K562 (cell line): ENCODE data around the gene PRDX2. TPM values are rescaled to one million over a fixed set of nuclear protein-coding genes. Genes with fewer than 3 reads are reported as not detected.
A peak's percentile ranks its signal among the peaks of the same experiment; 100 is the strongest.

Source experiments
- BRD4 ChIP-seq: fragments of 200-600 bp; sonication (generic); IDR thresholded peaks from 2 replicates; pipeline ENCODE4 v1.6.1; 2017; ENCODE audit warnings: inconsistent platforms
- CC2D1A ChIP-seq: fragments of 450-650 bp; IDR thresholded peaks from 2 replicates; pipeline ENCODE4 v1.6.1; 2017; ENCODE audit warnings: mild to moderate bottlenecking
- CUX1 ChIP-seq: fragments of 200-800 bp; sonication (Bioruptor generic); IDR thresholded peaks from 2 replicates; pipeline ENCODE4 v1.6.1; 2016; ENCODE audit warnings: missing genetic modification characterization, missing compliant biosample characterization
- ETV6 ChIP-seq, 3 experiments: fragments of 150-350 bp in 1 of 3; sonication (generic) in 1 of 3; formaldehyde crosslinking in 1 of 3; IDR thresholded peaks; 2 replicates each; pipeline versions ENCODE4 v1.6.1 to v1.8.0; 2014 to 2022; ENCODE audit warnings: borderline replicate concordance in 2 of 3, low read depth in 2 of 3, antibody characterized with exemption in 1 of 3, low read length in 1 of 3, mild to moderate bottlenecking in 1 of 3, missing genetic modification reagents in 1 of 3
- JUNB ChIP-seq: fragments of 450-650 bp; formaldehyde crosslinking; conservative IDR thresholded peaks from 2 replicates; pipeline ENCODE4 v1.4.0; 2020; ENCODE audit warnings: mild to moderate bottlenecking
- MITF ChIP-seq: IDR thresholded peaks from 2 replicates; pipeline ENCODE4 v1.6.1; 2014; ENCODE audit warnings: antibody characterized with exemption
- MLX ChIP-seq, 2 experiments: fragments of 450-650 bp in 1 of 2; sonication (generic) in 1 of 2; formaldehyde crosslinking; conservative IDR thresholded peaks; 2 replicates each; pipeline versions ENCODE4 v1.4.0 to v1.8.1; 2020 to 2022; ENCODE audit warnings: mild to moderate bottlenecking in 1 of 2, missing genetic modification reagents in 1 of 2
- RFX5 ChIP-seq: IDR thresholded peaks from 2 replicates; pipeline ENCODE4 v1.6.1; 2011; ENCODE audit warnings: low read depth, mild to moderate bottlenecking, improper control_type of control experiment, low read length
- SMARCA4 ChIP-seq: fragments of 450-650 bp; IDR thresholded peaks from 2 replicates; pipeline ENCODE4 v1.6.1; 2016
- THRAP3 ChIP-seq: fragments of 450-650 bp; IDR thresholded peaks from 2 replicates; pipeline ENCODE4 v1.6.1; 2016; ENCODE audit warnings: mild to moderate bottlenecking, inconsistent platforms, borderline replicate concordance
- ZBED1 ChIP-seq: IDR thresholded peaks from 2 replicates; pipeline ENCODE4 v1.6.1; 2014
- ZFX ChIP-seq: sonication (generic); formaldehyde crosslinking; IDR thresholded peaks from 2 replicates; pipeline ENCODE4 v1.8.0; 2022; ENCODE audit warnings: mild to moderate bottlenecking, missing genetic modification reagents, moderate library complexity
- polyA plus RNA-seq, 8 experiments: library from polyadenylated mRNA; depleted of rRNA in 4 of 8; stranded (reverse) in 5 of 8; unstranded in 3 of 8; fragments of >200 nt; fragmentation: Nextera tagmentation in 2 of 8; fragmentation: Illumina TruSeq in 1 of 8; extraction: Ambion mirVana in 2 of 8; extraction: Trizol in 1 of 8; gene quantifications; 2 replicates each; pipeline versions ENCODE4 v1.2.1 to v1.2.3, GENCODE V29; 2011 to 2014; ENCODE audit warnings: inconsistent platforms in 1 of 8, missing spikeins in 1 of 8
- total RNA-seq, 7 experiments: library from RNA; depleted of rRNA in 6 of 7; stranded (reverse); fragments of >200 nt in 6 of 7; fragmentation: Illumina TruSeq in 2 of 7; extraction: Trizol in 2 of 7; gene quantifications; 2 replicates each; pipeline versions ENCODE4 v1.2.1 to v1.2.3, GENCODE V29; 2011 to 2021; ENCODE audit warnings: low replicate concordance in 1 of 7
- TF ChIP-seq, protein P1 (sequence below): sonication (generic); formaldehyde crosslinking; IDR thresholded peaks from 2 replicates; pipeline ENCODE4 v1.5.0; 2020; ENCODE audit warnings: missing genetic modification reagents
- TF ChIP-seq, protein P2 (sequence below): fragments of 450-650 bp; IDR thresholded peaks from 2 replicates; pipeline ENCODE4 v1.6.1; 2018; ENCODE audit not compliant: partially characterized antibody

Gene PRDX2
- total and polyA plus RNA-seq, 9 of the 15 experiments (the other 6 are each of a cell fraction or from before 2014, with no cell fraction given) = 206 to 1,183 (median 415) TPM

DNA sequence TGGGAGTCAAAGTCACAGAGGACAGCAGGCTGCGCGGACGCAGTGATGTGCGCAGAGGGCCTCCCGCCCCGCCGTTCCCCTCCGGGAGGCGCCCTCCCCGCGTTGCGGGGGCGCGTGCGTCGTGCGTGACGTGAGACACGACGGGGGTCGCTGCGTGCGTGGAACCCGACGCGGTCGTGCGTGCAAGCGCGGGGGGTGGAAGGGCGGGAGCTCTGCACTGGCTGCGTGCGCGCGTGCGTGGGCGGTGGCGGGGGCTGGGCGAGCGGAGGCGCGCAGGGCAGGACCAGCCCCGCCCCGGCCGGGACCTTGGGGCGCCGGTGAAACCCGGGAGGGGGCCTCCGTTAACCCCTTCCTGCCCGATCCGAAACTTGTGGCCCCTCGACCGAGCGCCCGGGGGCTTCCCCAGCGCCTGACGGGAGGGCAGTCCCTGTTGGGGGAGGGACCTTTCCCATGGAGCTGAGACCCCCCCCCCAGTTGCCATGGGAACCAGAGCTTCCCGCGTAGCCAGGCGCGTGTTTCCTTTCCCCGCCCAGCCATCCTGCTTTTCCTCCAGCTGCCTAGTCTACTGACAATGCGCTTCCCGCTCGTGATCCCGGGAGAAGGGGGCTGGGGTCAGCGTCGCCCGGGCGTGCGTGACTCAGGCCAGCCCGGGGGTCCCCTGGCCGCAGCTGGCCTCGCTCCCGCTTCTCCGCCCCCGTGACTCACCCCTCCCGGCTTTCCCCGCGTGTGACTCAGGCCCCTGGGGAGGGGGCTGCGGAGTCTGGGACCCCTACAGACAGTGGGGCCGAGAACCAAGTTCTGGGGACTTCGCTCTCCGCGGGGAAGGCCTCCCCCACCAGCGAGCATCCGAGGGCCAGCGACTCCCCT lies 18.9 kb downstream of the PRDX2 start (continued):
- TF ChIP-seq, protein P1, sequence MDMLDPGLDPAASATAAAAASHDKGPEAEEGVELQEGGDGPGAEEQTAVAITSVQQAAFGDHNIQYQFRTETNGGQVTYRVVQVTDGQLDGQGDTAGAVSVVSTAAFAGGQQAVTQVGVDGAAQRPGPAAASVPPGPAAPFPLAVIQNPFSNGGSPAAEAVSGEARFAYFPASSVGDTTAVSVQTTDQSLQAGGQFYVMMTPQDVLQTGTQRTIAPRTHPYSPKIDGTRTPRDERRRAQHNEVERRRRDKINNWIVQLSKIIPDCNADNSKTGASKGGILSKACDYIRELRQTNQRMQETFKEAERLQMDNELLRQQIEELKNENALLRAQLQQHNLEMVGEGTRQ (CRISPR knock-in tag) = no peak
- TF ChIP-seq RFX5 (no peak), CUX1 (CRISPR knock-in tag) (no peak), SMARCA4 (peak; percentile 11; the same call in 1 of the 2 replicates), JUNB (CRISPR knock-in tag) (0 out of 2 replicates have a peak, but pooled peaks have one; percentile 21), MLX (CRISPR knock-in tag; conservative IDR thresholded peaks at IDR 0.05) (no peak), ZFX (CRISPR knock-in tag) (peak; percentile 53), ZBED1 (no peak), ETV6 (IDR thresholded peaks at IDR 0.05; ENCODE audit: borderline replicate concordance in 1 of 2, low read depth in 2 of 2, low read length in 1 of 2) (no peak), ETV6 (CRISPR knock-in tag; IDR thresholded peaks at IDR 0.05; ENCODE audit: borderline replicate concordance) (no peak; the same call in 1 of the 2 replicates), BRD4 (peak; percentile 79; the same call in 1 of the 2 replicates), MITF (no peak), THRAP3 (no peak; the same call in 1 of the 2 replicates), CC2D1A (no peak)
- TF ChIP-seq, protein P2, sequence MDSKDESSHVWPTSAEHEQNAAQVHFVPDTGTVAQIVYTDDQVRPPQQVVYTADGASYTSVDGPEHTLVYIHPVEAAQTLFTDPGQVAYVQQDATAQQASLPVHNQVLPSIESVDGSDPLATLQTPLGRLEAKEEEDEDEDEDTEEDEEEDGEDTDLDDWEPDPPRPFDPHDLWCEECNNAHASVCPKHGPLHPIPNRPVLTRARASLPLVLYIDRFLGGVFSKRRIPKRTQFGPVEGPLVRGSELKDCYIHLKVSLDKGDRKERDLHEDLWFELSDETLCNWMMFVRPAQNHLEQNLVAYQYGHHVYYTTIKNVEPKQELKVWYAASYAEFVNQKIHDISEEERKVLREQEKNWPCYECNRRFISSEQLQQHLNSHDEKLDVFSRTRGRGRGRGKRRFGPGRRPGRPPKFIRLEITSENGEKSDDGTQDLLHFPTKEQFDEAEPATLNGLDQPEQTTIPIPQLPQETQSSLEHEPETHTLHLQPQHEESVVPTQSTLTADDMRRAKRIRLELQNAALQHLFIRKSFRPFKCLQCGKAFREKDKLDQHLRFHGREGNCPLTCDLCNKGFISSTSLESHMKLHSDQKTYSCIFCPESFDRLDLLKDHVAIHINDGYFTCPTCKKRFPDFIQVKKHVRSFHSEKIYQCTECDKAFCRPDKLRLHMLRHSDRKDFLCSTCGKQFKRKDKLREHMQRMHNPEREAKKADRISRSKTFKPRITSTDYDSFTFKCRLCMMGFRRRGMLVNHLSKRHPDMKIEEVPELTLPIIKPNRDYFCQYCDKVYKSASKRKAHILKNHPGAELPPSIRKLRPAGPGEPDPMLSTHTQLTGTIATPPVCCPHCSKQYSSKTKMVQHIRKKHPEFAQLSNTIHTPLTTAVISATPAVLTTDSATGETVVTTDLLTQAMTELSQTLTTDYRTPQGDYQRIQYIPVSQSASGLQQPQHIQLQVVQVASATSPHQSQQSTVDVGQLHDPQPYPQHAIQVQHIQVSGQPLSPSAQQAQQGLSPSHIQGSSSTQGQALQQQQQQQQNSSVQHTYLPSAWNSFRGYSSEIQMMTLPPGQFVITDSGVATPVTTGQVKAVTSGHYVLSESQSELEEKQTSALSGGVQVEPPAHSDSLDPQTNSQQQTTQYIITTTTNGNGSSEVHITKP = no peak
